ENCODE data around the gene CHRNE.
"Not testable (repeated sequence)": the region's sequence is repeated elsewhere in the genome, so short reads cannot be mapped to it uniquely, and the experiment has no call there.

CHRNE gene

GRCh38 chr17:4862720-4863119 lies 40.2 kb downstream of the CHRNE start:
- no peak overlapping the region for H3K4me3 ChIP-seq (ENCODE audit: low read depth, low read length)
- TF ChIP-seq CTCF (IDR thresholded peaks at IDR 0.05; ENCODE audit: low read depth, low read length) = no peak

- H3K4me3 ChIP-seq (ENCODE audit: low read depth, low read length) = no peak overlapping the region
- TF ChIP-seq CTCF (IDR thresholded peaks at IDR 0.05; ENCODE audit: low read depth, low read length) = no peak
These were observed 41.8 kb downstream of the CHRNE start for GRCh38 chr17:4861052-4861451.

GRCh38 chr17:4860651-4861050 lies 42.2 kb downstream of the CHRNE start:
- no peak overlapping the region for H3K4me3 ChIP-seq (ENCODE audit: low read depth, low read length)
- TF ChIP-seq CTCF (IDR thresholded peaks at IDR 0.05; ENCODE audit: low read depth, low read length) = no peak

- H3K4me3 ChIP-seq (ENCODE audit: low read depth, low read length) = no peak overlapping the region
- TF ChIP-seq CTCF (IDR thresholded peaks at IDR 0.05; ENCODE audit: low read depth, low read length) = no peak
These were observed 42.9 kb downstream of the CHRNE start for GRCh38 chr17:4859816-4860625.

GRCh38 chr17:4858882-4859260 lies 44.0 kb downstream of the CHRNE start:
- no peak overlapping the region for H3K4me3 ChIP-seq (ENCODE audit: low read depth, low read length)
- TF ChIP-seq CTCF (IDR thresholded peaks at IDR 0.05; ENCODE audit: low read depth, low read length) = no peak

- H3K4me3 ChIP-seq (ENCODE audit: low read depth, low read length) = no peak overlapping the region
- TF ChIP-seq CTCF (IDR thresholded peaks at IDR 0.05; ENCODE audit: low read depth, low read length) = no peak
These were observed 44.6 kb downstream of the CHRNE start for GRCh38 chr17:4858068-4858881.

- H3K4me3 ChIP-seq (ENCODE audit: low read depth, low read length) = not testable (repeated sequence)
These were observed 45.6 kb downstream of the CHRNE start for GRCh38 chr17:4857347-4857746.
